ENCODE results near the gene KCNJ3.

Gene KCNJ3

GRCh38 chr2:154692927-154693326 lies 5.6 kb upstream of the KCNJ3 start:
- Histone ChIP-seq H3K4me1 (ENCODE audit: control insufficient read depth, insufficient read depth, low read length) (no peaks in the 10 kb centered on the region), H3K9ac (ENCODE audit: low read depth, low read length) (no peak overlapping the region), H3K36me3 (ENCODE audit: control insufficient read depth, insufficient read depth, low read length) (no peaks in the 10 kb centered on the region), H3K4me3 (ENCODE audit: low read depth, low read length) (no peak overlapping the region), H3K27ac (ENCODE audit: low read depth, low read length) (no peak overlapping the region), H3K9me3 (ENCODE audit: control insufficient read depth, insufficient read depth, low read length) (no peaks in the 10 kb centered on the region), H3K27me3 (ENCODE audit: control insufficient read depth, insufficient read depth, low read length) (peaks cover 24% of the 10 kb centered on the region)

- Histone ChIP-seq H3K36me3 (ENCODE audit: control insufficient read depth, insufficient read depth, low read length) (no peaks in the 10 kb centered on the region), H3K27me3 (ENCODE audit: control insufficient read depth, insufficient read depth, low read length) (peaks cover 33% of the 10 kb centered on the region), H3K27ac (ENCODE audit: low read depth, low read length) (no peak overlapping the region), H3K9me3 (ENCODE audit: control insufficient read depth, insufficient read depth, low read length) (no peaks in the 10 kb centered on the region), H3K9ac (ENCODE audit: low read depth, low read length) (no peak overlapping the region), H3K4me1 (ENCODE audit: control insufficient read depth, insufficient read depth, low read length) (no peaks in the 10 kb centered on the region), H3K4me3 (ENCODE audit: low read depth, low read length) (no peak overlapping the region)
Measured at GRCh38 chr2:154693741-154694340, 4.7 kb upstream of the KCNJ3 start.

- Histone ChIP-seq H3K36me3 (ENCODE audit: control insufficient read depth, insufficient read depth, low read length) (no peaks in the 10 kb centered on the region), H3K4me1 (ENCODE audit: control insufficient read depth, insufficient read depth, low read length) (peaks cover 3% of the 10 kb centered on the region; the same call in 1 of the 2 replicates), H3K27ac (ENCODE audit: low read depth, low read length) (no peak overlapping the region), H3K4me3 (ENCODE audit: low read depth, low read length) (no peak overlapping the region), H3K9ac (ENCODE audit: low read depth, low read length) (no peak overlapping the region), H3K9me3 (ENCODE audit: control insufficient read depth, insufficient read depth, low read length) (no peaks in the 10 kb centered on the region), H3K27me3 (ENCODE audit: control insufficient read depth, insufficient read depth, low read length) (peaks cover 44% of the 10 kb centered on the region)
Measured at GRCh38 chr2:154694881-154695280, 3.6 kb upstream of the KCNJ3 start.

- Histone ChIP-seq H3K27ac (ENCODE audit: low read depth, low read length) (no peak overlapping the region), H3K9me3 (ENCODE audit: control insufficient read depth, insufficient read depth, low read length) (no peaks in the 10 kb centered on the region), H3K4me3 (ENCODE audit: low read depth, low read length) (no peak overlapping the region), H3K4me1 (ENCODE audit: control insufficient read depth, insufficient read depth, low read length) (peaks cover 3% of the 10 kb centered on the region; the same call in 1 of the 2 replicates), H3K27me3 (ENCODE audit: control insufficient read depth, insufficient read depth, low read length) (peaks cover 56% of the 10 kb centered on the region), H3K36me3 (ENCODE audit: control insufficient read depth, insufficient read depth, low read length) (no peaks in the 10 kb centered on the region), H3K9ac (ENCODE audit: low read depth, low read length) (no peak overlapping the region)
Measured at GRCh38 chr2:154696369-154696768, 2.1 kb upstream of the KCNJ3 start.

- Histone ChIP-seq H3K27ac (ENCODE audit: low read depth, low read length) (no peak overlapping the region), H3K4me3 (ENCODE audit: low read depth, low read length) (peak overlapping the region; percentile 71), H3K27me3 (ENCODE audit: control insufficient read depth, insufficient read depth, low read length) (peaks cover 56% of the 10 kb centered on the region), H3K36me3 (ENCODE audit: control insufficient read depth, insufficient read depth, low read length) (no peaks in the 10 kb centered on the region), H3K9me3 (ENCODE audit: control insufficient read depth, insufficient read depth, low read length) (no peaks in the 10 kb centered on the region), H3K9ac (ENCODE audit: low read depth, low read length) (no peak overlapping the region), H3K4me1 (ENCODE audit: control insufficient read depth, insufficient read depth, low read length) (peaks cover 3% of the 10 kb centered on the region; the same call in 1 of the 2 replicates)
Measured at GRCh38 chr2:154696810-154697417, 1.6 kb upstream of the KCNJ3 start.

- Histone ChIP-seq H3K36me3 (ENCODE audit: control insufficient read depth, insufficient read depth, low read length) (no peaks in the 10 kb centered on the region), H3K27ac (ENCODE audit: low read depth, low read length) (no peak overlapping the region), H3K4me1 (ENCODE audit: control insufficient read depth, insufficient read depth, low read length) (peaks cover 3% of the 10 kb centered on the region; the same call in 1 of the 2 replicates), H3K27me3 (ENCODE audit: control insufficient read depth, insufficient read depth, low read length) (peaks cover 56% of the 10 kb centered on the region), H3K9ac (ENCODE audit: low read depth, low read length) (no peak overlapping the region), H3K9me3 (ENCODE audit: control insufficient read depth, insufficient read depth, low read length) (no peaks in the 10 kb centered on the region), H3K4me3 (ENCODE audit: low read depth, low read length) (peak overlapping the region; percentile 71)
Measured at GRCh38 chr2:154697418-154698252, 860 bp upstream of the KCNJ3 start.

- Histone ChIP-seq H3K9me3 (ENCODE audit: control insufficient read depth, insufficient read depth, low read length) (no peaks in the 10 kb centered on the region), H3K4me1 (ENCODE audit: control insufficient read depth, insufficient read depth, low read length) (peaks cover 3% of the 10 kb centered on the region; the same call in 1 of the 2 replicates), H3K36me3 (ENCODE audit: control insufficient read depth, insufficient read depth, low read length) (no peaks in the 10 kb centered on the region), H3K9ac (ENCODE audit: low read depth, low read length) (no peak overlapping the region), H3K27ac (ENCODE audit: low read depth, low read length) (no peak overlapping the region), H3K4me3 (ENCODE audit: low read depth, low read length) (peak overlapping the region; percentile 71), H3K27me3 (ENCODE audit: control insufficient read depth, insufficient read depth, low read length) (peaks cover 56% of the 10 kb centered on the region)
Measured at GRCh38 chr2:154698721-154699574, 453 bp downstream of the KCNJ3 start.

- Histone ChIP-seq H3K27ac (ENCODE audit: low read depth, low read length) (no peak overlapping the region), H3K4me1 (ENCODE audit: control insufficient read depth, insufficient read depth, low read length) (peaks cover 3% of the 10 kb centered on the region; the same call in 1 of the 2 replicates), H3K36me3 (ENCODE audit: control insufficient read depth, insufficient read depth, low read length) (no peaks in the 10 kb centered on the region), H3K9ac (ENCODE audit: low read depth, low read length) (no peak overlapping the region), H3K27me3 (ENCODE audit: control insufficient read depth, insufficient read depth, low read length) (peaks cover 56% of the 10 kb centered on the region), H3K4me3 (ENCODE audit: low read depth, low read length) (peak overlapping the region; percentile 71), H3K9me3 (ENCODE audit: control insufficient read depth, insufficient read depth, low read length) (no peaks in the 10 kb centered on the region)
Measured at GRCh38 chr2:154699575-154699930, 1.1 kb downstream of the KCNJ3 start.

GRCh38 chr2:154700136-154700535 lies 1.6 kb downstream of the KCNJ3 start:
- Histone ChIP-seq H3K4me1 (ENCODE audit: control insufficient read depth, insufficient read depth, low read length) (peaks cover 3% of the 10 kb centered on the region; the same call in 1 of the 2 replicates), H3K36me3 (ENCODE audit: control insufficient read depth, insufficient read depth, low read length) (no peaks in the 10 kb centered on the region), H3K4me3 (ENCODE audit: low read depth, low read length) (no peak overlapping the region), H3K27ac (ENCODE audit: low read depth, low read length) (no peak overlapping the region), H3K9me3 (ENCODE audit: control insufficient read depth, insufficient read depth, low read length) (no peaks in the 10 kb centered on the region), H3K9ac (ENCODE audit: low read depth, low read length) (no peak overlapping the region), H3K27me3 (ENCODE audit: control insufficient read depth, insufficient read depth, low read length) (peaks cover 56% of the 10 kb centered on the region)

- Histone ChIP-seq H3K27me3 (ENCODE audit: control insufficient read depth, insufficient read depth, low read length) (peaks cover 11% of the 10 kb centered on the region), H3K4me1 (ENCODE audit: control insufficient read depth, insufficient read depth, low read length) (no peaks in the 10 kb centered on the region), H3K9ac (ENCODE audit: low read depth, low read length) (no peak overlapping the region)
Measured at GRCh38 chr2:154704991-154705390, 6.5 kb downstream of the KCNJ3 start.

More at GRCh38 chr2:154704991-154705390, 6.5 kb downstream of the KCNJ3 start:
- no peaks in the 10 kb centered on the region for H3K36me3 ChIP-seq (ENCODE audit: control insufficient read depth, insufficient read depth, low read length)
- H3K27ac ChIP-seq (ENCODE audit: low read depth, low read length), result no peak overlapping the region
- H3K4me3 ChIP-seq (ENCODE audit: low read depth, low read length), result no peak overlapping the region
- no peaks in the 10 kb centered on the region for H3K9me3 ChIP-seq (ENCODE audit: control insufficient read depth, insufficient read depth, low read length)

Measured in HUES48 (cell line).